Transverse colon (tissue), 4 donors: Measurements from ENCODE around the gene LIPN. TPM values are rescaled to one million over a fixed set of nuclear protein-coding genes. Genes with fewer than 3 reads are reported as not detected.

Experiments
- DNase-seq: peaks from one replicate; pipeline ENCODE4 v3.0.0-alpha.2; 2019
- H3K27ac ChIP-seq, 4 donors: fragments of 200-600 bp; sonication (generic); 2 replicates each; pipeline ENCODE4 v1.5.1; 2016 to 2018; ENCODE audit warnings: inconsistent platforms in 4 of 4
- H3K27me3 ChIP-seq: fragments of 200-600 bp; sonication (generic); 2 replicates; pipeline ENCODE4 v1.5.1; 2017; ENCODE audit warnings: inconsistent platforms
- H3K36me3 ChIP-seq, 4 donors: fragments of 200-600 bp; sonication (generic); 2 replicates each; pipeline ENCODE4 v1.5.1; 2017 to 2019; ENCODE audit warnings: inconsistent platforms in 4 of 4
- H3K4me1 ChIP-seq, 4 donors: fragments of 200-600 bp; sonication (generic); 2 replicates each; pipeline ENCODE4 v1.5.1; 2017 to 2020; ENCODE audit warnings: inconsistent platforms in 4 of 4
- H3K4me3 ChIP-seq, 4 donors: fragments of 200-600 bp; sonication (generic); 1 replicate in 1 of 4; 2 replicates in 3 of 4; pipeline versions ENCODE4 v1.5.1 to v1.6.1; 2017 to 2019; ENCODE audit warnings: inconsistent platforms in 4 of 4
- H3K9me3 ChIP-seq, 2 donors: fragments of 200-600 bp; sonication (generic); 2 replicates each; pipeline ENCODE4 v1.5.1; 2017 to 2019; ENCODE audit warnings: inconsistent platforms in 2 of 2
- EP300 ChIP-seq: sonication (generic); formaldehyde crosslinking; IDR thresholded peaks from one replicate; pipeline ENCODE4 v1.6.1; 2017; ENCODE audit warnings: antibody characterized with exemption, low read depth
- POLR2A ChIP-seq: fragments of 450-650 bp; IDR thresholded peaks from one replicate; pipeline ENCODE4 v1.6.1; 2016; ENCODE audit warnings: antibody characterized with exemption, mild to moderate bottlenecking, moderate library complexity
- POLR2AphosphoS5 ChIP-seq, 3 donors: sonication (generic); formaldehyde crosslinking; IDR thresholded peaks; one replicate each; pipeline ENCODE4 v1.6.1; 2016; ENCODE audit warnings: antibody characterized with exemption in 3 of 3
- WGBS, 2 donors: methylation state at CpG; one replicate each; pipeline ENCODE4 v1.1.5; 2018; ENCODE audit warnings: low coverage in 1 of 2; 5-methylcytosine and 5-hydroxymethylcytosine counted together
- in situ Hi-C, 4 donors: fragments of 200-750 bp; cut with MboI; loops; one replicate each; pipeline versions ENCODE4 v1.15.0 to v1.15.1; 2017; ENCODE audit warnings: low sequenced_read_pairs in 3 of 4, low pct_ligation_motif_present in 1 of 4, low pct_unique_long_range_greater_than_20kb in 1 of 4
- intact Hi-C: fragments of 100-400 bp; cut with DNase I; formaldehyde crosslinking; loops from one replicate; pipeline ENCODE4 v1.15.1; 2023; ENCODE audit warnings: low total_unique reads
- total RNA-seq, 4 donors: library from RNA; depleted of rRNA; stranded (reverse); fragments of >200 nt; gene quantifications; one replicate each; pipeline ENCODE4 v1.1.0, GENCODE V29; 2016
- TF ChIP-seq, protein P1 (sequence below), 5 experiments: fragments of 200-600 bp in 3 of 5; fragments of 450-650 bp in 2 of 5; sonication (generic) in 3 of 5; IDR thresholded peaks; 1 replicate in 2 of 5; 2 replicates in 3 of 5; pipeline ENCODE4 v1.5.1; 2016 to 2017; ENCODE audit warnings: antibody characterized with exemption in 5 of 5, inconsistent platforms in 3 of 5, mild to moderate bottlenecking in 2 of 5, moderate library complexity in 1 of 5

The LIPN gene
- total RNA-seq, 4 donors from 2014 or later: 0.48 TPM; not detected in 3

GRCh38 chr10:88826388-88826787, 66.6 kb downstream of the LIPN start:
- H3K4me1 ChIP-seq: no peaks in the 10 kb centered on the region
- H3K36me3 ChIP-seq: peaks cover 0 to 1% (median 0%) of the 10 kb centered on the region in 4 donors
- DNase-seq: no peak
- TF ChIP-seq POLR2AphosphoS5 (IDR thresholded peaks at IDR 0.05) (no peak), POLR2A (no peak), EP300 (no peak)
- TF ChIP-seq, protein P1, sequence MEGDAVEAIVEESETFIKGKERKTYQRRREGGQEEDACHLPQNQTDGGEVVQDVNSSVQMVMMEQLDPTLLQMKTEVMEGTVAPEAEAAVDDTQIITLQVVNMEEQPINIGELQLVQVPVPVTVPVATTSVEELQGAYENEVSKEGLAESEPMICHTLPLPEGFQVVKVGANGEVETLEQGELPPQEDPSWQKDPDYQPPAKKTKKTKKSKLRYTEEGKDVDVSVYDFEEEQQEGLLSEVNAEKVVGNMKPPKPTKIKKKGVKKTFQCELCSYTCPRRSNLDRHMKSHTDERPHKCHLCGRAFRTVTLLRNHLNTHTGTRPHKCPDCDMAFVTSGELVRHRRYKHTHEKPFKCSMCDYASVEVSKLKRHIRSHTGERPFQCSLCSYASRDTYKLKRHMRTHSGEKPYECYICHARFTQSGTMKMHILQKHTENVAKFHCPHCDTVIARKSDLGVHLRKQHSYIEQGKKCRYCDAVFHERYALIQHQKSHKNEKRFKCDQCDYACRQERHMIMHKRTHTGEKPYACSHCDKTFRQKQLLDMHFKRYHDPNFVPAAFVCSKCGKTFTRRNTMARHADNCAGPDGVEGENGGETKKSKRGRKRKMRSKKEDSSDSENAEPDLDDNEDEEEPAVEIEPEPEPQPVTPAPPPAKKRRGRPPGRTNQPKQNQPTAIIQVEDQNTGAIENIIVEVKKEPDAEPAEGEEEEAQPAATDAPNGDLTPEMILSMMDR (IDR thresholded peaks at IDR 0.05): no peak
- H3K9me3 ChIP-seq: no peaks in the 10 kb centered on the region
- H3K27ac ChIP-seq: no peak overlapping the region
- intact Hi-C loops: no loop called here
- H3K4me3 ChIP-seq: no peak overlapping the region
- H3K27me3 ChIP-seq: no peaks in the 10 kb centered on the region
- in situ Hi-C loops: loop anchor here in 2 of 4 donors (25.0 kb wide), 1 partner anchor 386 kb away; the partner anchor contains the start of gene CH25H (in 2 of the 2)
- 70 to 89% methylated on average over 3 to 4 of the region's 4 CpGs for WGBS, 2 donors

DNA sequence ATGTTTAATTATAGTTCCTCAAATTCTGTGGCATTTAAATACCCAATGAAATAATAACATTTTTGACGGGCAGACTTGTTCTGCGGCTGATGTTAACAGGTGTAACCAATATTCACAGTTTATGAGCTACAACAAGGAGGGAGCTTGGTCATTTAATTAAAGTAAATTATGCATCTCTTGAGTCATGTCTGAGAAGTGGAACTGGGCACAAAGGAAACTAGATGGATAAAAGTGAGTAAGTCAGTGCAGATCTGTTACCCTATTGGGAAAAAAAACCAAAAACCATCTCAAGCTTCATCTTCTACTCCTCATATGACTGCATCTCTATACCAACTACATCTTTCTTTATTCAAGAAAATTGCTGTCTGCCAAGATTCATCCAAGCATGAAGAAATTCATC, 67.9 kb downstream of the LIPN start:
- no peaks in the 10 kb centered on the region for H3K9me3 ChIP-seq
- in situ Hi-C loops: loop anchor here in 2 of 4 donors (25.0 kb wide), 1 partner anchor 385 kb away; the partner anchor contains the start of gene CH25H (in 2 of the 2)
- DNase-seq: no peak
- H3K36me3 ChIP-seq: peaks cover 0 to 1% (median 0%) of the 10 kb centered on the region in 4 donors
- H3K27me3 ChIP-seq: no peaks in the 10 kb centered on the region
- intact Hi-C loops: no loop called here
- no peaks in the 10 kb centered on the region for H3K4me1 ChIP-seq
- TF ChIP-seq, protein P1 (IDR thresholded peaks at IDR 0.05): no peak
- no peak for TF ChIP-seq POLR2AphosphoS5 (IDR thresholded peaks at IDR 0.05)
- no peak for TF ChIP-seq POLR2A
- no peak for TF ChIP-seq EP300
- no peak overlapping the region for H3K27ac ChIP-seq
- H3K4me3 ChIP-seq: no peak overlapping the region
- WGBS, 2 donors: 90 to 100% methylated on average over 2 of the region's 2 CpGs

DNA sequence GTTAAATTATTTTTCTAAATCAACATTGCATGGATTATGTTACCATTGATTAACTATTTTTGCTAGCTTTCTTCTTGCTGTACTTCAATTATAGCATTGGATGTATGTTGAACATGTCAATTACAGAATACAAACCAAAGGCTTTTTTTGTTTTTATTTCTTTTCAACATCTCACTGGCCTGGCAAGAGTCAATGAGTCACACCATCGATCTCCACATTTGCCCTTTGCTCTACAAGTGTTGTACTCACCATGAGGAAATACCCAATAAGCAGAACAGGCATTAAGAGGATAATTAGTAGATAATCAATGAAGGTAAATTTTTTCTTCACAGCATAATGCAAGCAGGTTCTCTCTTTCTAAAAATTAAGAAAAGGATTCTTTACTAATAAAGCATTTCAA, 68.5 kb downstream of the LIPN start:
- in situ Hi-C loops (loop anchor here in 2 of 4 donors (25.0 kb wide), 1 partner anchor 384 kb away; the partner anchor contains the start of gene CH25H (in 2 of the 2)), intact Hi-C loops (no loop called here)
- H3K36me3 ChIP-seq: peaks cover 0 to 1% (median 0%) of the 10 kb centered on the region in 4 donors
- no peak for TF ChIP-seq EP300
- no peak for TF ChIP-seq POLR2A
- TF ChIP-seq, protein P1 (IDR thresholded peaks at IDR 0.05): no peak
- no peak for TF ChIP-seq POLR2AphosphoS5 (IDR thresholded peaks at IDR 0.05)
- no peaks in the 10 kb centered on the region for H3K27me3 ChIP-seq
- H3K9me3 ChIP-seq: no peaks in the 10 kb centered on the region
- no peak for DNase-seq
- H3K27ac ChIP-seq: no peak overlapping the region
- whole genome bisulfite sequencing, 2 donors: 60 to 66% methylated on average over 1 of the region's 1 CpG
- H3K4me1 ChIP-seq: no peaks in the 10 kb centered on the region
- H3K4me3 ChIP-seq: no peak overlapping the region

Other genes starting within 250 kb of the LIPN start
- gene RNLS, start 176.7 kb upstream of the LIPN start, total RNA-seq: 10 to 100 TPM in 3 of 4 donors, 1 to 10 TPM in 1; 2.4 to 78.2 (median 28.9) TPM
- under 1 TPM in 1 of 4 donors, not detected in 3; 0.14 TPM for gene LIPJ, start 173.3 kb upstream of the LIPN start, total RNA-seq
- gene LIPF, start 95.6 kb upstream of the LIPN start, total RNA-seq: not detected
- gene LIPK, start 53.8 kb upstream of the LIPN start, total RNA-seq: not detected
- gene LIPM, start 42.7 kb downstream of the LIPN start, total RNA-seq: not detected
- 10 to 100 TPM in 1 of 4 donors, 1 to 10 TPM in 2, not detected in 1; 3.0 to 12.2 (median 6.1) TPM for gene ANKRD22, start 91.8 kb downstream of the LIPN start, total RNA-seq
- gene STAMBPL1, start 120.2 kb downstream of the LIPN start, total RNA-seq: 100 to 1,000 TPM in 3 of 4 donors, 10 to 100 TPM in 1; 74.8 to 176 (median 134) TPM
- 1,000 to 10,000 TPM in 1 of 4 donors, 100 to 1,000 TPM in 3; 403 to 1,827 (median 457) TPM for gene ACTA2, start 192.8 kb downstream of the LIPN start, total RNA-seq
- 10 to 100 TPM in 3 of 4 donors, 1 to 10 TPM in 1; 9.0 to 58.5 (median 53.6) TPM for gene FAS, start 230.8 kb downstream of the LIPN start, total RNA-seq